IMR-90 (cell line): ENCODE data around the gene RET. TPM values are rescaled to one million over a fixed set of nuclear protein-coding genes. Genes with fewer than 3 reads are reported as not detected.

ENCODE experiments used
- ATAC-seq: fragments of 200-7000 bp; cut with Tn5 transposase; 2 replicates; pipeline ENCODE4 v1.9.1; 2020; ENCODE audit warnings: low read depth, mild to moderate bottlenecking, moderate library complexity
- BruUV-seq: library from RNA; stranded (reverse); fragments of 400-500 nt; replicated peaks from 2 replicates; lab custom pipeline; 2021; lab: Mats Ljungman, UMichigan
- CTCF ChIA-PET: fragments of 300-600 bp; formaldehyde crosslinking; extraction: SDS; loops from one replicate; lab custom pipeline; 2021; ENCODE audit warnings: antibody characterized with exemption; lab: Yijun Ruan, JAX
- POLR2A ChIA-PET: fragments of 300-600 bp; sonication (Branson Sonifier 250); formaldehyde crosslinking; loops from one replicate; lab custom pipeline; 2022; ENCODE audit warnings: antibody characterized with exemption; ENCODE audit not compliant: unreplicated experiment; lab: Charles Lee
- DNase-seq: peaks from one replicate; pipeline ENCODE4 v3.0.0; 2013
- H2AFZ ChIP-seq: replicated peaks from 2 replicates; pipeline ENCODE3; 2013; ENCODE audit warnings: low read length, mild to moderate bottlenecking; ENCODE audit not compliant: poor library complexity
- H2AK5ac ChIP-seq: 2 replicates; pipeline ENCODE4 v1.6.1; 2013; ENCODE audit warnings: low read depth, low read length, inconsistent platforms
- H2AK9ac ChIP-seq: replicated peaks from 2 replicates; pipeline ENCODE3; 2013; ENCODE audit warnings: mild to moderate bottlenecking, low read depth, low read length, moderate library complexity; ENCODE audit not compliant: poor library complexity
- H2BK120ac ChIP-seq: 2 replicates; pipeline ENCODE4 v1.6.1; 2013; ENCODE audit warnings: low read depth, low read length, inconsistent platforms
- H2BK15ac ChIP-seq: 3 replicates; pipeline ENCODE4 v1.6.1; 2013; ENCODE audit warnings: low read depth, low read length, inconsistent platforms
- H2BK20ac ChIP-seq: 2 replicates; pipeline ENCODE4 v1.6.1; 2013; ENCODE audit warnings: low read depth, mild to moderate bottlenecking, inconsistent platforms, low read length, moderate library complexity
- H2BK5ac ChIP-seq: 2 replicates; pipeline ENCODE4 v1.6.1; 2013; ENCODE audit warnings: mild to moderate bottlenecking, low read depth, low read length, inconsistent platforms; ENCODE audit not compliant: poor library complexity, severe bottlenecking
- H3K14ac ChIP-seq: replicated peaks from 2 replicates; pipeline ENCODE4 v1.6.1; 2013; ENCODE audit warnings: low read depth, low read length, inconsistent platforms
- H3K18ac ChIP-seq: 2 replicates; pipeline ENCODE4 v1.6.1; 2013; ENCODE audit warnings: low read depth, low read length, control low read depth
- H3K23ac ChIP-seq: 2 replicates; pipeline ENCODE4 v1.6.1; 2013; ENCODE audit warnings: low read depth, low read length, inconsistent platforms
- H3K27ac ChIP-seq: 2 replicates; pipeline ENCODE4 v1.5.1; 2013; ENCODE audit warnings: mild to moderate bottlenecking, control low read depth, low read length; ENCODE audit not compliant: insufficient read depth
- H3K27me3 ChIP-seq: 2 replicates; pipeline ENCODE4 v1.6.1; 2013; ENCODE audit warnings: low read length; ENCODE audit not compliant: control insufficient read depth, insufficient read depth
- H3K36me3 ChIP-seq: 2 replicates; pipeline ENCODE4 v1.6.1; 2013; ENCODE audit warnings: low read length, mixed read lengths; ENCODE audit not compliant: control insufficient read depth, insufficient read depth
- H3K4ac ChIP-seq: 2 replicates; pipeline ENCODE4 v1.6.1; 2013; ENCODE audit warnings: low read depth, low read length, inconsistent platforms
- H3K4me1 ChIP-seq: 2 replicates; pipeline ENCODE4 v1.6.1; 2013; ENCODE audit warnings: low read length, mixed read lengths; ENCODE audit not compliant: control insufficient read depth, insufficient read depth
- H3K4me2 ChIP-seq: 2 replicates; pipeline ENCODE4 v1.6.1; 2013; ENCODE audit warnings: low read depth, mild to moderate bottlenecking, control low read depth, low read length, moderate library complexity
- H3K4me3 ChIP-seq: 2 replicates; pipeline ENCODE4 v1.5.1; 2013; ENCODE audit warnings: low read depth, mild to moderate bottlenecking, control low read depth, low read length, moderate library complexity; ENCODE audit not compliant: insufficient read depth
- H3K56ac ChIP-seq: 2 replicates; pipeline ENCODE4 v1.6.1; 2013; ENCODE audit warnings: low read length, inconsistent platforms; ENCODE audit not compliant: insufficient read depth; ENCODE audit errors: extremely low read depth
- H3K79me1 ChIP-seq, 2 experiments: 2 replicates each; pipeline ENCODE4 v1.6.1; 2013; ENCODE audit warnings: low read length in 2 of 2, inconsistent platforms in 1 of 2, low read depth in 1 of 2
- H3K9ac ChIP-seq: 2 replicates; pipeline ENCODE4 v1.6.1; 2013; ENCODE audit warnings: low read depth, low read length, control low read depth
- H3K9me1 ChIP-seq: 2 replicates; pipeline ENCODE4 v1.6.1; 2013; ENCODE audit warnings: low read length, inconsistent platforms; ENCODE audit not compliant: insufficient read depth
- H3K9me3 ChIP-seq: 2 replicates; pipeline ENCODE4 v1.6.1; 2013; ENCODE audit warnings: low read length; ENCODE audit not compliant: control insufficient read depth, insufficient read depth
- H4K20me1 ChIP-seq: 2 replicates; pipeline ENCODE4 v1.6.1; 2013; ENCODE audit warnings: low read length, inconsistent platforms; ENCODE audit not compliant: insufficient read depth
- H4K5ac ChIP-seq: 2 replicates; pipeline ENCODE4 v1.6.1; 2013; ENCODE audit warnings: mild to moderate bottlenecking, low read depth, low read length, control low read depth
- H4K8ac ChIP-seq, 2 experiments: 2 replicates each; pipeline ENCODE4 v1.6.1; 2013; ENCODE audit warnings: low read depth in 2 of 2, low read length in 2 of 2, control low read depth in 1 of 2, inconsistent platforms in 1 of 2
- H4K91ac ChIP-seq: 2 replicates; pipeline ENCODE4 v1.6.1; 2013; ENCODE audit warnings: low read depth, low read length, inconsistent platforms; ENCODE audit not compliant: insufficient read depth
- CEBPB ChIP-seq: IDR thresholded peaks from 2 replicates; pipeline ENCODE4 v1.6.1; 2012; ENCODE audit warnings: low read depth, low read length, improper control_type of control experiment
- CHD1 ChIP-seq: IDR thresholded peaks from 2 replicates; pipeline ENCODE4 v1.6.1; 2012; ENCODE audit warnings: low read depth, low read length, improper control_type of control experiment
- FOS ChIP-seq: fragments of 150-350 bp; IDR thresholded peaks from 2 replicates; pipeline ENCODE4 v1.6.1; 2016; ENCODE audit warnings: low read depth, low read length
- MAFK ChIP-seq: IDR thresholded peaks from 2 replicates; pipeline ENCODE4 v1.6.1; 2012; ENCODE audit warnings: low read depth, low read length, improper control_type of control experiment
- NFE2L2 ChIP-seq: fragments of 150-350 bp; IDR thresholded peaks from 2 replicates; pipeline ENCODE4 v1.6.1; 2016; ENCODE audit warnings: low read depth, mild to moderate bottlenecking, low read length
- RAD21 ChIP-seq: IDR thresholded peaks from 2 replicates; pipeline ENCODE4 v1.6.1; 2012; ENCODE audit warnings: low read length, improper control_type of control experiment
- RCOR1 ChIP-seq: IDR thresholded peaks from 2 replicates; pipeline ENCODE4 v1.6.1; 2012; ENCODE audit warnings: mild to moderate bottlenecking, low read length, improper control_type of control experiment; ENCODE audit not compliant: insufficient replicate concordance
- SMC3 ChIP-seq: fragments of 150-350 bp; IDR thresholded peaks from 2 replicates; pipeline ENCODE4 v1.6.1; 2016; ENCODE audit warnings: low read depth, mild to moderate bottlenecking, antibody characterized with exemption, low read length, moderate library complexity
- WGBS, 2 experiments: methylation state at CpG; one replicate each; pipeline versions ENCODE4 v1.1.5 to v1.1.7; 2013; ENCODE audit warnings: missing lambda C conversion rate in 2 of 2; ENCODE audit not compliant: insufficient read length in 1 of 2; ENCODE audit errors: extremely low coverage in 2 of 2; 5-methylcytosine and 5-hydroxymethylcytosine counted together
- dilution Hi-C: fragments of 300-500 bp; cut with HindIII; formaldehyde crosslinking; loops from one replicate; pipeline ENCODE4 v1.14.3; 2018; ENCODE audit warnings: low sequenced_read_pairs; ENCODE audit not compliant: unreplicated experiment
- in situ Hi-C: fragments of 300-500 bp; cut with MboI; formaldehyde crosslinking; loops from 3 replicates; pipeline ENCODE4 v1.14.3; 2019; ENCODE audit warnings: low sequenced_read_pairs, inconsistent platforms, mixed read lengths
- intact Hi-C: fragments of 100-400 bp; cut with micrococcal nuclease; formaldehyde crosslinking; loops from 2 replicates; pipeline ENCODE4 v1.10.0; 2022
- polyA plus RNA-seq, 3 experiments: library from polyadenylated mRNA; depleted of rRNA; stranded (reverse); fragments of >200 nt; gene quantifications; 2 replicates each; pipeline ENCODE4 v1.2.3, GENCODE V29; 2012; ENCODE audit warnings: low replicate concordance in 1 of 3
- total RNA-seq: library from RNA; depleted of rRNA; stranded (reverse); fragments of >200 nt; gene quantifications from 2 replicates; pipeline ENCODE4 v1.2.3, GENCODE V29; 2012
- TF ChIP-seq, protein P1 (sequence below): fragments of 150-350 bp; IDR thresholded peaks from 2 replicates; pipeline ENCODE4 v1.6.1; 2016; ENCODE audit warnings: low read depth, mild to moderate bottlenecking, low read length, moderate library complexity, borderline replicate concordance

RET gene
- total and polyA plus RNA-seq, 2 of the 4 experiments (the other 2 are of a cell fraction): 0.10 to 0.18 TPM

DNA sequence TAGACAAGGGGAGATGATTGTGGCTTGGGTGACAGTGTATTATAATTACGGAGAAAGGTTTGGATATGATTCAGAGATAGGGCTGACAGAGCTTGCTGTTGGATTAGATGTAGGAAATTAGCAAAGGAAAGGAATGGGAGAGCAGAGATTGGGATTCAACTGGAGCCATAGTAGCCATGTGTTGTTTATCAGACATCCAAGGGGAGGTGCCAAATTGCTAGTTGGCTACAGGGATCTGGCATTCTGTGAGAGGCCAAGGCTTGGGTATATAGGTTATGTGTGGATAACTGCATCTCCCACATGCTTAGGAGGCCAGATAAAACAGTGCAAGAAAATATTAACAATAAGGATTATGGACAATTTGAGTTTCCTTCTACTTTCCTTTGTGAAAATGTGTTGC, 96.3 kb downstream of the RET start:
- ATAC-seq: no peak
- no peaks in the 10 kb centered on the region for H3K4me1 ChIP-seq
- H4K8ac ChIP-seq: no peak overlapping the region
- no peak for TF ChIP-seq CEBPB
- TF ChIP-seq NFE2L2: no peak
- no peak for TF ChIP-seq RAD21
- no peak for TF ChIP-seq CHD1
- TF ChIP-seq FOS: no peak
- TF ChIP-seq MAFK: no peak
- no peak for TF ChIP-seq RCOR1
- no peak for TF ChIP-seq SMC3
- TF ChIP-seq, protein P1, sequence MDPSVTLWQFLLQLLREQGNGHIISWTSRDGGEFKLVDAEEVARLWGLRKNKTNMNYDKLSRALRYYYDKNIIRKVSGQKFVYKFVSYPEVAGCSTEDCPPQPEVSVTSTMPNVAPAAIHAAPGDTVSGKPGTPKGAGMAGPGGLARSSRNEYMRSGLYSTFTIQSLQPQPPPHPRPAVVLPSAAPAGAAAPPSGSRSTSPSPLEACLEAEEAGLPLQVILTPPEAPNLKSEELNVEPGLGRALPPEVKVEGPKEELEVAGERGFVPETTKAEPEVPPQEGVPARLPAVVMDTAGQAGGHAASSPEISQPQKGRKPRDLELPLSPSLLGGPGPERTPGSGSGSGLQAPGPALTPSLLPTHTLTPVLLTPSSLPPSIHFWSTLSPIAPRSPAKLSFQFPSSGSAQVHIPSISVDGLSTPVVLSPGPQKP: no peak
- H2BK120ac ChIP-seq: no peak overlapping the region
- no peak for DNase-seq
- no CpG with 5 or more reads among the region's 1 CpG for WGBS, 2 experiments
- no peak overlapping the region for H2AK9ac ChIP-seq
- no peak overlapping the region for H3K18ac ChIP-seq
- no peak overlapping the region for H3K4me3 ChIP-seq
- no peak overlapping the region for H3K27ac ChIP-seq
- no peak overlapping the region for H3K9ac ChIP-seq
- no peak overlapping the region for H2BK15ac ChIP-seq
- dilution Hi-C loops (no loop called here), in situ Hi-C loops (no loop called here), intact Hi-C loops (no loop called here)
- no peaks in the 10 kb centered on the region for H3K9me3 ChIP-seq
- peaks cover 6% of the 10 kb centered on the region; the same call in 1 of the 2 replicates for H3K9me1 ChIP-seq
- no peak overlapping the region for H2AK5ac ChIP-seq
- no peak overlapping the region for H4K91ac ChIP-seq
- BruUV-seq: no TSS peak
- H4K20me1 ChIP-seq: no peaks in the 10 kb centered on the region; the same call in 1 of the 2 replicates
- H3K14ac ChIP-seq: no peak overlapping the region
- no peak overlapping the region for H2AFZ ChIP-seq
- no peak overlapping the region for H2BK20ac ChIP-seq
- H3K79me1 ChIP-seq: peaks cover 11 to 16% of the 10 kb centered on the region in 2 experiments
- no peak overlapping the region for H3K4ac ChIP-seq
- H3K27me3 ChIP-seq: no peaks in the 10 kb centered on the region
- H4K5ac ChIP-seq: no peak overlapping the region
- no peak overlapping the region for H3K23ac ChIP-seq
- CTCF ChIA-PET: no interaction called here
- no peak overlapping the region for H3K56ac ChIP-seq
- H2BK5ac ChIP-seq: no peak overlapping the region
- POLR2A ChIA-PET: no interaction called here
- H3K36me3 ChIP-seq: peaks cover 25% of the 10 kb centered on the region
- H3K4me2 ChIP-seq: no peak overlapping the region
